Measurements from ENCODE around the gene JADE1.

Gene JADE1

DNA sequence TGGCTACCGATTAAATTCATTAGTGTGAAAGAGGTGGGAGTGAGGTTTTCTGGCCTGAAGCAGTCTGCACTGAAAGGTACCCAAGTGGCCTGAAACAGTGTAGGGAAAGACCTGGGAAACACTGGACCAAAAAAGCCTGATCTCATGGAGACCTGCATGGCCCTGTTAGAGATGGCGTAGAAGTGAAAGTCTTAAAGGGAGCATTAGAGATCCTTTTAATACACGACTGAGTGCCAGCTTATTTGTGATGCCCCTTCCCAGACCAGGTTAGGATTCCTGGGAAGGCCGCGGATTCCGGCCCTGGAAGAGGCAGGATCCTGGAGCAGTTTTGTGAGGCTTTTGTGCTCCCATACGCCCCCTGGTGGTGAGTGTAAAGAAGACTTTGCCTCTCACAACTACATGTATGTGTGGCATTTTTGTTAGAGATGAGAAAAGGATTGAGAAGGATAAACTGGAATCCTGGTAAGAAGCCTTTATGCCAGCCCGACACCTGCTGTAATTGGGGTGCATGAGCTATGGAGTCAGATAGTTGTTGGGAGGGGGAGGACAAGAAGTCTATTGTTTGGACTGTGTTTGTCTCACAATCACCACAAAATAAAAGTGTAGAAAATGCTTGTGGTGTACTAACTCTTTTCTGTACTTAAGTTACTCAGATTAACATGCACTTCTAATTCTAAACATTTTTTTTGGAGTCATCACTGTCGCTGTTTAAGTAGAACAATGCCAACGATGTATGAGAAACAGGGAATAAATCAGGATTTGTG, 54.0 kb downstream of the JADE1 start:
- Histone ChIP-seq H2AFZ (ENCODE audit: low read depth) (no peak overlapping the region), H3K4me1 (ENCODE audit: low read depth, poor library complexity, severe bottlenecking) (peaks cover 11% of the 10 kb centered on the region), H3K36me3 (ENCODE audit: insufficient read depth) (peaks cover 34% of the 10 kb centered on the region; the same call in 1 of the 2 replicates), H3K4me2 (no peak overlapping the region), H3K27me3 (ENCODE audit: insufficient read depth, low read depth) (no peaks in the 10 kb centered on the region), H4K20me1 (ENCODE audit: insufficient read depth) (no peaks in the 10 kb centered on the region), H3K27ac (no peak overlapping the region), H3K4me3 (IDR thresholded peaks at IDR 0.05; ENCODE audit: insufficient read depth, low read depth, low read length) (no peak overlapping the region), H3K79me2 (ENCODE audit: insufficient read depth, low read depth) (peaks cover 12% of the 10 kb centered on the region; the same call in 1 of the 2 replicates), H3K9ac (no peak overlapping the region)
- TF ChIP-seq CTCF (conservative IDR thresholded peaks at IDR 0.05; ENCODE audit: low read depth, low read length): peak; percentile 98

- H4K20me1 ChIP-seq (ENCODE audit: insufficient read depth): no peaks in the 10 kb centered on the region
- no peak for TF ChIP-seq CTCF (conservative IDR thresholded peaks at IDR 0.05; ENCODE audit: low read depth, low read length)
- peaks cover 12% of the 10 kb centered on the region; the same call in 1 of the 2 replicates for H3K79me2 ChIP-seq (ENCODE audit: insufficient read depth, low read depth)
- H3K4me1 ChIP-seq (ENCODE audit: low read depth, poor library complexity, severe bottlenecking): peaks cover 11% of the 10 kb centered on the region
- H3K27ac ChIP-seq: no peak overlapping the region
- no peak overlapping the region for H3K4me3 ChIP-seq (IDR thresholded peaks at IDR 0.05; ENCODE audit: insufficient read depth, low read depth, low read length)
- no peak overlapping the region for H3K4me2 ChIP-seq
- H3K36me3 ChIP-seq (ENCODE audit: insufficient read depth): peaks cover 31% of the 10 kb centered on the region; the same call in 1 of the 2 replicates
- no peaks in the 10 kb centered on the region for H3K27me3 ChIP-seq (ENCODE audit: insufficient read depth, low read depth)
- H3K9ac ChIP-seq: no peak overlapping the region
- no peak overlapping the region for H2AFZ ChIP-seq (ENCODE audit: low read depth)
These were observed 55.6 kb downstream of the JADE1 start for GRCh38 chr4:128865132-128865531.

DNA sequence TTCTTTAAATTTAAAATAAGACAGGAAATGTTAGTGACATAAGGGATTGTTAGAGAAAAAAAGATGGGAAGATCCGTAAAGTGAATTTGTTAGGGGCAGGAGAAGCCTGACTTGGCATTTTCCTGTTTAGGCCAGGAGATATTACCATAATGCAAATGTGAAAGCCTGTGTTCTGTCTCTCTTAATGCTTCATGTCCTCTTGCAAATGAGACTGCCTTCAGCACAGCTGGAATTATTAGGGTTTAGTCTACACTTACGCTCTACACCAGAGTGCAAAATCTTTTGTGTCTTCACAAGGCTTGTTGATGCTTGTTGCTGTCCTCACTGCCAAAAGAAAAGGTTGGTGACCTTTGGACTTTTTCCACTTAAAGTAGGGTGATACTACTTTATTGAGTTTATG, 56.8 kb downstream of the JADE1 start:
- Histone ChIP-seq H3K79me2 (ENCODE audit: insufficient read depth, low read depth) (peaks cover 6% of the 10 kb centered on the region; the same call in 1 of the 2 replicates), H3K4me1 (ENCODE audit: low read depth, poor library complexity, severe bottlenecking) (peaks cover 11% of the 10 kb centered on the region), H2AFZ (ENCODE audit: low read depth) (no peak overlapping the region), H3K4me2 (no peak overlapping the region), H3K36me3 (ENCODE audit: insufficient read depth) (peaks cover 32% of the 10 kb centered on the region; the same call in 1 of the 2 replicates), H3K27ac (no peak overlapping the region), H4K20me1 (ENCODE audit: insufficient read depth) (no peaks in the 10 kb centered on the region), H3K4me3 (IDR thresholded peaks at IDR 0.05; ENCODE audit: insufficient read depth, low read depth, low read length) (no peak overlapping the region), H3K27me3 (ENCODE audit: insufficient read depth, low read depth) (no peaks in the 10 kb centered on the region), H3K9ac (no peak overlapping the region)
- no peak for TF ChIP-seq CTCF (conservative IDR thresholded peaks at IDR 0.05; ENCODE audit: low read depth, low read length)

DNA sequence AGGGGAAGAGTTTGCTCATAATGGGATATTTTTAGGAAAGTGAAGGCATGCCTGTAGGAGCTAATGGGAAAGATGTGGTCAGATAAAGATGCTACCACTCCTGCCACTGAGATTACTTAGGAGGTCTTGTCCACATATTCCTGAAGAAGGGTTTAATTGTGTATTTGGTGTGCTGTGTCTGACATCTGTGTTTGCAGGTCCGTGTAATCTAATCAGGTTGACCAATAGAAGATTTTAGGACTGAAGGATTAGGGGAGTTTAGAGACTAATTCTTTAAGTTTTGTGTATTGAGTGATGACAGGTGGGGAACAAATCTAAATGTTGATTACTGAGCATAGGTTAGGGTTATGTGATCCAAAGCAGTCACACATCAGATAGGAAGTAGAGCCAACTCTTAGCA, 57.2 kb downstream of the JADE1 start:
- Histone ChIP-seq H3K79me2 (ENCODE audit: insufficient read depth, low read depth) (0 out of 2 replicates have a peak, but pooled peaks cover 6% of the 10 kb centered on the region), H3K27me3 (ENCODE audit: insufficient read depth, low read depth) (no peaks in the 10 kb centered on the region), H3K4me1 (ENCODE audit: low read depth, poor library complexity, severe bottlenecking) (peaks cover 10% of the 10 kb centered on the region), H4K20me1 (ENCODE audit: insufficient read depth) (no peaks in the 10 kb centered on the region), H3K27ac (no peak overlapping the region), H3K36me3 (ENCODE audit: insufficient read depth) (peaks cover 36% of the 10 kb centered on the region; the same call in 1 of the 2 replicates), H3K4me3 (IDR thresholded peaks at IDR 0.05; ENCODE audit: insufficient read depth, low read depth, low read length) (no peak overlapping the region), H2AFZ (ENCODE audit: low read depth) (no peak overlapping the region), H3K4me2 (no peak overlapping the region), H3K9ac (no peak overlapping the region)
- no peak for TF ChIP-seq CTCF (conservative IDR thresholded peaks at IDR 0.05; ENCODE audit: low read depth, low read length)
